NCI-H2171 (cell line): ENCODE data around the gene HCRTR1.
"Not testable (repeated sequence)": the region's sequence is repeated elsewhere in the genome, so short reads cannot be mapped to it uniquely, and the experiment has no call there.

Experiments used
- DNase-seq: peaks from one replicate; lab custom pipeline; 2025; lab: John Stamatoyannopoulos, UW

Gene HCRTR1

GRCh38 chr1:31581821-31582810, 35.4 kb upstream of the HCRTR1 start:
- no peak for DNase-seq

GRCh38 chr1:31583082-31583994, 34.2 kb upstream of the HCRTR1 start:
- DNase-seq: no peak

GRCh38 chr1:31583995-31584868, 33.3 kb upstream of the HCRTR1 start:
- no peak for DNase-seq

GRCh38 chr1:31584869-31585735, 32.4 kb upstream of the HCRTR1 start:
- no peak for DNase-seq

- DNase-seq: no peak
These were observed 31.6 kb upstream of the HCRTR1 start for GRCh38 chr1:31585736-31586365.

GRCh38 chr1:31586376-31587327, 30.8 kb upstream of the HCRTR1 start:
- DNase-seq: no peak

- not testable (repeated sequence) for DNase-seq
These were observed 30.2 kb upstream of the HCRTR1 start for GRCh38 chr1:31587328-31587699.

- DNase-seq: peak; percentile 25
These were observed 29.6 kb upstream of the HCRTR1 start for GRCh38 chr1:31587720-31588423.

- no peak for DNase-seq
These were observed 28.6 kb upstream of the HCRTR1 start for GRCh38 chr1:31588751-31589515.

- DNase-seq: peak; percentile 22
These were observed 25.9 kb upstream of the HCRTR1 start for GRCh38 chr1:31591425-31592093.

GRCh38 chr1:31592132-31592531, 25.4 kb upstream of the HCRTR1 start:
- DNase-seq: no peak

- no peak for DNase-seq
These were observed 24.3 kb upstream of the HCRTR1 start for GRCh38 chr1:31593136-31593665.

- DNase-seq: peak; percentile 63
These were observed 23.5 kb upstream of the HCRTR1 start for GRCh38 chr1:31593770-31594632.

GRCh38 chr1:31595836-31596736, 21.4 kb upstream of the HCRTR1 start:
- DNase-seq: no peak

GRCh38 chr1:31596737-31597097, 20.8 kb upstream of the HCRTR1 start:
- DNase-seq: no peak
